Measurements from ENCODE around the gene HYAL1.
A peak's percentile ranks its signal among the peaks of the same experiment; 100 is the strongest.

Gene HYAL1

GRCh38 chr3:50333744-50334328 is 30.5 kb upstream of the HYAL1 start:
- no peak for DNase-seq

DNA sequence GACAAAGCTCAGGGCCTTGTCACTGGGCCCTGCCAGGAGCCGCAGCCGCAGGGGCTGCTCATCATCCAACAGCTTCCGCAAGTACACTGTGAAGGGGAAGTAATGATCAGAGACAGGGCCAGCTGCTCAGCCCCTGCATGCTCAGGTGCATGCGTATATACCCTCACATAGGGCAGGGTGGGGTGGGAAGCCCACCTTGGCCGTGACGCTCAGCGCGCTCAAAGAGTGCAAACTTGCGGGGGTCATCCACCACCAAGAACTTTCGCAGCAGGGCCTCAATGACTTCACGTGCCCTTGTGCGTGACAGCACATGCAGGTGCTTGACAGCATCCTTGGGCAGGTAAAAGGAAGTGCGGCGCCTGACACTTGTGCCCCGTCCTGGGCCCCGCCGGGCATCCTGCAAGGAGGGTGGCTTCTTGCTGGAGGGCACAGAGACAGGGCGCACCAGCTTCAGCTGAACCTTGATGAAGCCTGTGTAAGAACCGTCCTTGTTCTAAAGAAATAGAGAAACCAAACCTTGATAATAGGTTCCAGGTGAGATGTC is 28.1 kb upstream of the HYAL1 start:
- DNase-seq = no peak

- peak; percentile 1 for DNase-seq
Measured at GRCh38 chr3:50330330-50330729, 27.0 kb upstream of the HYAL1 start.

DNA sequence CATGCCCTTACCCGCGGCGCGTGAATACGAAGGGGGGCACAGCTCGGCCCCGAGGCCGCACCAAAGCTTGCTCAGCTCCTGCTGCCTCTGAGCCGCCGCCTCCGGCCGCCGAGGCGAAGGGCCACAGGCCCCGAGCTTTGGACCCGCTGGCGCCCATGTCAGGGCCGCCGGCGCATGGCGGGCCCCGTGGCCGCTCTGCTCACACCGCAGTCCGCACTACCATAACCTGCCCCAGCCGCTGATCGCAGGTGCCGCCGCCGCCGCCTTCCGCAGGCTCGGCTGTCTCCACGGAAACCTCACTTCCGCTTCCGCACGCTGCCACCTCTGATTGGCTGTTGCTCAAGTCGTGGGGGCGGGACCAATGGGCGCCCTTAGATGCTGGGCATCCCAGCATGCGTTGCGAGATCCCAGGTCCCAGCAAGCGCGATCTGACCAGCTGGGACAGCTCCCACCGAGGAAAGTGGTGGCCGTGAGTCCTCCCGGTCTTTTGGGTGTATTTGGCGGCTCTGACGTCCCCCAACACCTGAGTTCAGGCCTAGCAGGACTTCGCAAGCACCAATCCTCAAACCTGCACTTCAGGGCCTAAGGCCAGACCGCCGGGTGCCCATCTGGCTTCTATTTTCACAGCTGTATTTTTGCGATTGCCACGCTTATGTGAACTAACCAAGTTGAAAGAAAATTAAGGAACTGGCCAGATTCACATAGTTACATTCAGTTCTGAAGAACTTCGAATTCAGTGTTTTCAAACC is 24.7 kb upstream of the HYAL1 start, which contains the start of gene TUSC2:
Gene TUSC2, minus strand, starts transcription at position 281 of the 749 bp plus-strand sequence. Its CDS starts 124 bp downstream, at position 157.
- DNase-seq = peak; percentile 93

DNA sequence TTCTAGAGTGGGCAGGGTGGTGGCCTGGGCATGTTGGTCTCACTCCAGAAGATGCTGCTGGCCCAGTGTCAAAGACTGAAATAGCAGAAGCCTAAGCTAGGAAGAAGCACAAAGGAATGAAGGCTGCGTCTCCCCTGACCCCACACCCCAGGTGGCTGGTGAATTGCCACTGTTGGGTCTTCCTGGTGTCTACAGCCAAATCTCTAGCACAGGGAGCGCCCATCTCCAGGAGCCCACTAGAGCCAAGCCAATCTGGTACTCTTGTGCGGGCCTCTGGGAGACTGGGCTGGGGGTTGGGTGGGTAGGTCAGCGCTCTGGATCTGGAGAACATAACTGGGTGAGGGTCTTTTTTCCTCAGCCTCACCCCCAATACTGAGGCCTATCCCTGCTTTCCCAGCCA is 23.8 kb upstream of the HYAL1 start:
- DNase-seq = peak; percentile 1

- DNase-seq = no peak
Measured at GRCh38 chr3:50326182-50326541, 22.8 kb upstream of the HYAL1 start.

GRCh38 chr3:50325497-50326181 is 22.3 kb upstream of the HYAL1 start:
- DNase-seq = no peak

DNA sequence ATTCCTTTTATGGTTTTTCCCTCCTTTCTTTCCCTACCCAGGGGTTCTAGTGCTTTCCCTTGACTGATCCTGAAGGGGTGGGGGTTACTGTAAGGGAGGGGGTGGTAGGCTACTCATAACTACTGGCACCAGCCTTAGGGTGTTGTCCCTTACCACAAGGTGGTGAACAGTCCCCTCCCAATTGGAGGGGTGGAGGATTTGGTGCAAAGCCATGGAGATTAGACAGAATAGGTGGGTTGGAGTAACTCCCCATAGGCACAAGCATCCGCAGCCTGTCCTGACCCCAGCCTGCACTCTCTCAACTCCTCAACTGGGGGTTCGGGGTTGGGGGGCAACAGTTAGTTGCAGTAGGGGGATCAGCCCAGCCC is 21.7 kb upstream of the HYAL1 start:
- DNase-seq = no peak

GRCh38 chr3:50324351-50325112 is 21.2 kb upstream of the HYAL1 start:
- DNase-seq = peak; percentile 47

GRCh38 chr3:50323614-50324199 is 20.3 kb upstream of the HYAL1 start:
- DNase-seq = no peak

- DNase-seq = no peak
Measured at GRCh38 chr3:50323092-50323600, 19.8 kb upstream of the HYAL1 start.

DNA sequence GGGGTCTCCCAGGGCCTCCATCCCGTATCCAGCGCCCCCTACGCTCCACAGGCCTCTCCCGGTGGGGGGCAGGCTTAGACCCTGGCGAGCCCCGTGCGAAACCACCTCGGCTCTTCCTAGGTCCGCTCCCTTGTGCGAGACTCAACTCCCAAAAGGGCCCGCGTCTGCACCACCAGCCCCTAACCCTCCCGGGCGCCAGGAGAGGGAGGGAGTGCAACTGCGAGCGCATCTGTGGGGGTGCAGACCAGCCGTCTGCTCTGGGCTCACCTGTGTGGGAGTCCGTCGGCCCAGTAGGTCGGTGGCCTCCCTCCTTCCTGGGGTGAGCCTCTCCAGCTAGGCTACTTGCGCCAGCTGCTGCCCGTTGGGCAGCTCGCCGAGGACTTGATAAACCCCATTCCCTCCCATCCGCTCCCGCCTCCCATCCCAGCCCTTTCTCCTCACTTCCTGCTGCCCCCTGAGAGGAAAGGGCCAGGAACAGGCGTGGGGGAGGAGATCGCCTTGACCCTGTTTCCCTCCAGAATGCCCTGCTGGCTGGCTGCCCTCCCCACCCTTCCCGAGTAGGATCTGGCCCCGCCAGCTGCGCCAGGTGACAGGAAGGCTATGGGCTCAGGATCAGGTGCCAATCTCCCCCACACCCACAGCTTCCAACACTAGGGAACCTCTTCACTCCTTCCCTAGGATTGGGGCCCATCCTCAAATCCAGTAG is 19.2 kb upstream of the HYAL1 start, which contains the start of gene HYAL2:
Gene HYAL2, minus strand, starts transcription at position 360 of the 706 bp plus-strand sequence. CDS start 2,256 bp downstream, outside the sequence.
- DNase-seq = peak; percentile 1

DNA sequence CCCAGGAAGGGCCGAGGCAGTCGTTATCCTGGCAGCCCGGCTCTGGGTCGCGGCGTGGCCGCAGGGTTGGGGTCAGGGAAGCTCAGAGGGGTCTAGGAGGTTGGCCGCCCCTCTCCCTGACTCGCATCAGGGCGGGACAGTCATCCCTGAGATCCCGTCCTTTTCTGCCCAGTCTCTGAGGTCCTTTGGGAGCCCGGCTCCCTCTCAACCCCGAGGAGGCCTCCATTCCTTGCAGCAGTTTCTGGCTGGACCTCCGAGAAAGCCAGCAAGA is 18.7 kb upstream of the HYAL1 start:
- DNase-seq = no peak

DNA sequence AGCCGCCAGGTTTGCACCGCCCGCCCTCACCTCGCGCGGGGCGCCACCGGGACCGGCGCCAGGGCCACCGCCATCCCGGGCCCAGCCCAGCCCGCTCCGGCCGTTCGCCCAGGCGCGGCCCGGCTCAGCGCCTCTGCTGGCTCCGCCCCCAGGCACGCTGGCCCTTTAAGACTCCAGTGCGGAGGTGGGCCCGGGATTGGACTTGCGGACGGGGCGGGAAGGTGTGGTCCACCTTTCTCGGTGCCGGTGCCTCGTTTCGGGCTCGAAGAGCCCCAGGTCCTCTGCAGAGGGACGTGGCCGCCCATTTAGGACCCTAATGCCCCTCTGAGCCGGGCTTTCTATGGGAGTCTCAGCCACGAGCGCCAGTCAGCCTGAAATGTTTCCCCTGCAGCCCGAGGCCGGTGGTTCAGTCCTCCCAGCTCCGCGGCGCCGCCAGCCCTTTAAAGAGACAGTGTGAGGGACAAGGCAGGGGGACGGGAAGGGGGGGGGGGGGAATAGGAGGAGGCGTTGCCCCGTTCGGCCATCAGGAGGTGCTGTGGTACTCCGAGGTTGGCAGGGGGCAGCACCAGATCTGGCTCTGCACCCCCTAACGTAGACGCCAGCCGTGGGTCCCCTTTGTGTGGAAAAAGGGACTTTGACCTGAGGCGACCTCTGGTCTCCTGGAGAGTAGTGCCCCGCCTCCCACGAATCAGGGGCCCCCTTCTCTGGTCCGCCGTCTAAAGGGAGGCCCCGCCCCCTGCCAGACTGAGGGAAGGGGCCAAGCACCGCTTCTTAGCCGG is 18.2 kb upstream of the HYAL1 start:
- peak; percentile 72 for DNase-seq

GRCh38 chr3:50320853-50321335 is 17.5 kb upstream of the HYAL1 start:
- peak; percentile 28 for DNase-seq

DNA sequence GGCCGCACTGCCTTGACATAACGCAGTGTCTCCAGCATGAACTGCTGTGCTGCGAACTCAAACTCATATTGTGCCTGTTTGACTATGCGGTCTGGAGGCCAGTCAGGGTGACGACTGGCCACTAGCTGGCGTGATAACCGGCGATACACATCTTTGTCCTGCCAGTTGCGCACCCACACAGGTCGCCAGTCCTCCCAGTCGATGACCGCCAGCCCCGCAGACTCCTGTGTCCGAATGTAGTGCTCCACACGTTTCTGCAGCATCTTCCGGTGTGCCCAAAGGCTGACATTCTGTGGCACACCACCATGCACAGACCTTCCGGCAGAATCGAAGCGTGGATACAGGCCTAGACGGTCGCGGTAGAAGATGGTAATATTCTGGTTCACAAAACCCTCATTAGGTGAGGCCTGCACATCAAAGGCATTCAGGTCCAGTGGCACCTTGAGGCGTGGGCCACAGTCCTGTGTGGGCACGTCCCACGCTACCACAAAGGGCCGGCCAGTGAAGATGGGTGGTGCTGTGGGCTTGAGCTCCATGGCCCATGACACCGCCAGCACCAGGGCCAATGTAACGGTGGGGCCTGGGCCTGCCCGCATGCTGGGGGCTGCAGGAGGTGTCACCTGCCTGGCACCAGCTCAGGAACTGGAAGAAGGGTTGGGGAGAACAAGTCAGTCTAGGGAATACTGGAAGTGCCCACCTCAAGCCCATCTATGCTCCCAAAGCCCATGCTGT is 16.7 kb upstream of the HYAL1 start:
- DNase-seq = peak; percentile 1

DNA sequence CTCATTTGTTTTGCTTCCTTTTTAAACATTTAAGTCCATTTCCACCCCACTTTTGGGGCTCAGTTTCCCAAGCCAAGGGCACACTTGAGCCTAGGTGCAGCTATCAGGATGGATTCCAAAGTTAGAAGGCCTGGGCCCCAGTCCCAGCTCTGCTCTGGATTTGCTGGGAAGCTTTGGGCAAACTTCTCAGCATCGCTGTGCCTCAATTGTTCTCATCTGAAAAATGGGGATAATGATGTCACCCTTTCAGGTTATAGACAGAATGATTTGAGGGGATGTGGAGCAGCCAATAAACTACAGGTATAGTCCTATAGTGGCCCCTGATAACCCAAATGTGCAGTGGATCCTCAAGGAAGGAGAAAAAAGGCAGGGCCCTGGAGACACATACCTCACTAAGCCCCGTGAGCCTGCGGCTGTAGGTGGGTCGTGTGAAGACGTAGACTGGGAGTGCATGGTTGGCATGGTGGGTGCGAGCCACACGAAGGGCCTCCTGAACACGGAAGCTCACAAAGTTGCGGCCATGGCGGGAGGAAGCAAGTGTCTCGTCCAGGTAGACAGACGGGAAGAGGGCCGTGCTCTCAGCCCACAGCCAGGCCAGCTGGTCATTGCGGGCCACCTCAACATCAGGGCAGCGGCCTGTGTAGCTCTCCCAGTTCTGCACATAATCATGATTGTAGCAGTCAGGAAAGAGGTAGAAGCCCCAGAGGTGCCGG is 16.0 kb upstream of the HYAL1 start:
- DNase-seq = no peak

DNA sequence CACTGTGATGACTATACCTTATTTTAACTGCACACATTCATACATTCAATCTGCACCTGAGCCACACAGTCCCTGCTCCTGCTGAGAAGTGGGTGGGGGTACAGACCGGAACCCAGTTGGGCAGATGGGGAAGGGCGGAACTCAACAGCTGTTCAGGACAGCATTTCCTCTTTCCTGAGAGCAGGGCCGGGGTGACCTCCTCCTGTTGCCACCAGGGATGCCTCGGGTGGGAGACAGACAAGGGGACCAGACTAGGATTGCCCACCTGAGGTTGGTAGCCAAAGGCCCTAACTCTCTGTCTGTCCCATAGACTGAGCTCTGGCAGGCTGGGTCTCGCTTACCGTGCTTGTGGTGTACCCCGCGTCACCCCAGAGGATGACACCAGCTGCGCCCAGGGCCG is 15.2 kb upstream of the HYAL1 start:
- DNase-seq = peak; percentile 2

GRCh38 chr3:50318163-50318562 is 14.8 kb upstream of the HYAL1 start:
- no peak for DNase-seq

Measured in effector CD4-positive, alpha-beta T cell (primary cell).